ENCODE data around the gene ZNF254.

DNA sequence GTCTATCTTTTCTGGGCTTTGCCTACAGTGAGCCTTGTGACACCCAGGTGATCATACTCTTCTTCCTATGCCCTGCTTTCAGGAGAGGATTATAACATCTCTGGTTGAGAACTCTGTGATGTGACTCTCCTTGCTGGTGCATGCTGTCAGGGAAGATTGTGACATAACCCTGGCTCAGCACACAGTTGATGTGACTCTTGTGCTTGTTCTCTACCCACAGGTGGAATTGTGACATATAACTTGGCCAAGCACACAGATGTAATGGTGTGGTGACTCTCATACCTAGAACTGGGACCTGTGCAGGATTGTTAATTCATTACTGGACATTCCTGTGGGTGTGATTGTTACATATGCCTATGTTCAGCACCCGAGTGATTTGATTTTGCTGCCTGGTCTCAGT is 21.7 kb upstream of the ZNF254 start:
- no peak for TF ChIP-seq POLR2A (IDR thresholded peaks at IDR 0.05)
- TF ChIP-seq, protein P1, sequence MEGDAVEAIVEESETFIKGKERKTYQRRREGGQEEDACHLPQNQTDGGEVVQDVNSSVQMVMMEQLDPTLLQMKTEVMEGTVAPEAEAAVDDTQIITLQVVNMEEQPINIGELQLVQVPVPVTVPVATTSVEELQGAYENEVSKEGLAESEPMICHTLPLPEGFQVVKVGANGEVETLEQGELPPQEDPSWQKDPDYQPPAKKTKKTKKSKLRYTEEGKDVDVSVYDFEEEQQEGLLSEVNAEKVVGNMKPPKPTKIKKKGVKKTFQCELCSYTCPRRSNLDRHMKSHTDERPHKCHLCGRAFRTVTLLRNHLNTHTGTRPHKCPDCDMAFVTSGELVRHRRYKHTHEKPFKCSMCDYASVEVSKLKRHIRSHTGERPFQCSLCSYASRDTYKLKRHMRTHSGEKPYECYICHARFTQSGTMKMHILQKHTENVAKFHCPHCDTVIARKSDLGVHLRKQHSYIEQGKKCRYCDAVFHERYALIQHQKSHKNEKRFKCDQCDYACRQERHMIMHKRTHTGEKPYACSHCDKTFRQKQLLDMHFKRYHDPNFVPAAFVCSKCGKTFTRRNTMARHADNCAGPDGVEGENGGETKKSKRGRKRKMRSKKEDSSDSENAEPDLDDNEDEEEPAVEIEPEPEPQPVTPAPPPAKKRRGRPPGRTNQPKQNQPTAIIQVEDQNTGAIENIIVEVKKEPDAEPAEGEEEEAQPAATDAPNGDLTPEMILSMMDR (IDR thresholded peaks at IDR 0.05), result no peak

Measured in lower leg skin (tissue), 3 donors.